GM23338 (cell line): ENCODE results near the gene PPP6R3. TPM values are rescaled to one million over a fixed set of nuclear protein-coding genes. Genes with fewer than 3 reads are reported as not detected.

Experiments used
- ATAC-seq: fragments of 200-7000 bp; cut with Tn5 transposase; 3 replicates; pipeline ENCODE4 v1.9.1; 2020
- DNase-seq: peaks from one replicate; pipeline ENCODE4 v3.0.0-alpha.2; 2015; ENCODE audit warnings: low spot score
- H2AFZ ChIP-seq: fragments of 200-600 bp; sonication (generic); 2 replicates; pipeline ENCODE4 v1.8.0; 2016; ENCODE audit warnings: antibody characterized with exemption, mild to moderate bottlenecking, moderate library complexity
- H3F3A ChIP-seq: fragments of 200-600 bp; sonication (generic); replicated peaks from 2 replicates; pipeline ENCODE4 v1.8.0; 2017; ENCODE audit warnings: antibody characterized with exemption, mixed run types, low read depth
- H3K27ac ChIP-seq: fragments of 200-600 bp; sonication (generic); 2 replicates; pipeline ENCODE4 v1.6.1; 2016; ENCODE audit warnings: low read depth
- H3K27me3 ChIP-seq: fragments of 200-600 bp; sonication (generic); 2 replicates; pipeline ENCODE4 v1.8.0; 2016; ENCODE audit warnings: mild to moderate bottlenecking, mixed run types, moderate library complexity; ENCODE audit not compliant: insufficient read depth
- H3K36me3 ChIP-seq: fragments of 200-600 bp; sonication (generic); 2 replicates; pipeline ENCODE4 v1.8.0; 2016; ENCODE audit warnings: mild to moderate bottlenecking; ENCODE audit not compliant: insufficient read depth
- H3K4me1 ChIP-seq: fragments of 200-600 bp; sonication (generic); 2 replicates; pipeline ENCODE4 v1.8.0; 2016; ENCODE audit warnings: mild to moderate bottlenecking, moderate library complexity; ENCODE audit not compliant: insufficient read depth
- H3K4me2 ChIP-seq: fragments of 200-600 bp; sonication (generic); 2 replicates; pipeline ENCODE4 v1.7.1; 2017; ENCODE audit warnings: mixed run types
- H3K4me3 ChIP-seq: fragments of 200-600 bp; sonication (generic); 2 replicates; pipeline ENCODE4 v1.6.1; 2016; ENCODE audit warnings: mixed run types
- H3K79me2 ChIP-seq: fragments of 200-600 bp; sonication (generic); replicated peaks from 2 replicates; pipeline ENCODE4 v1.8.0; 2017; ENCODE audit warnings: mild to moderate bottlenecking; ENCODE audit not compliant: insufficient read depth
- H3K9me2 ChIP-seq: fragments of 200-600 bp; sonication (generic); 2 replicates; pipeline ENCODE4 v1.8.0; 2017; ENCODE audit not compliant: insufficient read depth
- H4K20me1 ChIP-seq: fragments of 200-600 bp; sonication (generic); replicated peaks from 2 replicates; pipeline ENCODE4 v1.8.0; 2017; ENCODE audit warnings: mild to moderate bottlenecking; ENCODE audit not compliant: insufficient read depth
- H3K27ac Mint-ChIP-seq: 2 replicates; pipeline ENCODE4 v1.8.0; 2020; ENCODE audit warnings: inconsistent platforms, mild to moderate bottlenecking, moderate library complexity, mixed read lengths
- H3K27me3 Mint-ChIP-seq: 3 replicates; pipeline ENCODE4 v1.8.0; 2022; ENCODE audit warnings: low read depth, mild to moderate bottlenecking, moderate library complexity, mixed read lengths, inconsistent platforms; ENCODE audit not compliant: insufficient read depth, poor library complexity
- H3K36me3 Mint-ChIP-seq: 3 replicates; pipeline ENCODE4 v1.8.0; 2021; ENCODE audit warnings: low read depth, mild to moderate bottlenecking, inconsistent platforms, moderate library complexity, mixed read lengths
- H3K4me1 Mint-ChIP-seq: 3 replicates; pipeline ENCODE4 v1.8.0; 2020; ENCODE audit warnings: mild to moderate bottlenecking, inconsistent platforms, mixed read lengths
- H3K4me3 Mint-ChIP-seq: 3 replicates; pipeline ENCODE4 v1.8.0; 2021; ENCODE audit warnings: moderate library complexity, mild to moderate bottlenecking, inconsistent platforms, mixed read lengths
- H3K9me3 Mint-ChIP-seq: 3 replicates; pipeline ENCODE4 v1.8.0; 2020; ENCODE audit warnings: moderate library complexity, mild to moderate bottlenecking, inconsistent platforms, mixed read lengths
- CREB1 ChIP-seq: fragments of 250-450 bp; sonication (Bioruptor Pico); IDR thresholded peaks from 2 replicates; pipeline ENCODE4 v1.5.0; 2020; ENCODE audit warnings: low read depth, mild to moderate bottlenecking, moderate library complexity
- NANOG ChIP-seq: IDR thresholded peaks from 2 replicates; pipeline ENCODE4 v1.6.1; 2016; ENCODE audit warnings: antibody characterized with exemption, borderline replicate concordance
- STAT1 ChIP-seq: IDR thresholded peaks from one replicate; pipeline ENCODE4 v1.6.1; 2016; ENCODE audit warnings: antibody characterized with exemption; ENCODE audit not compliant: unreplicated experiment
- ZNF114 ChIP-seq: fragments of 250-450 bp; sonication (Bioruptor Pico); IDR thresholded peaks from 2 replicates; pipeline ENCODE4 v1.5.0; 2020; ENCODE audit warnings: mild to moderate bottlenecking, moderate library complexity
- polyA plus RNA-seq: library from polyadenylated mRNA; unstranded; fragments of >200 nt; fragmentation: Nextera tagmentation; extraction: Ambion mirVana; gene quantifications from 2 replicates; pipeline ENCODE4 v1.2.1, GENCODE V29; 2016
- total RNA-seq: library from RNA; depleted of rRNA; stranded (reverse); fragments of >200 nt; shearing (Covaris generic); gene quantifications from 2 replicates; pipeline ENCODE4 v1.2.3, GENCODE V29; 2014
- TF ChIP-seq, protein P1 (sequence below): IDR thresholded peaks from 2 replicates; pipeline ENCODE4 v1.6.1; 2016; ENCODE audit warnings: antibody characterized with exemption
- TF ChIP-seq, protein P2 (sequence below), 2 experiments: fragments of 200-600 bp in 1 of 2; sonication (generic) in 1 of 2; conservative IDR thresholded peaks; 2 replicates each; pipeline versions ENCODE4 v1.5.1 to v1.6.1; 2016 to 2017; ENCODE audit warnings: antibody characterized with exemption in 2 of 2, low read depth in 2 of 2, mild to moderate bottlenecking in 2 of 2, moderate library complexity in 1 of 2
- TF ChIP-seq, protein P3 (sequence below): IDR thresholded peaks from one replicate; pipeline ENCODE4 v1.6.1; 2018; ENCODE audit warnings: antibody characterized with exemption; ENCODE audit not compliant: unreplicated experiment

Gene PPP6R3
- total and polyA plus RNA-seq, 2 experiments from 2014 or later = 170 to 268 TPM

DNA sequence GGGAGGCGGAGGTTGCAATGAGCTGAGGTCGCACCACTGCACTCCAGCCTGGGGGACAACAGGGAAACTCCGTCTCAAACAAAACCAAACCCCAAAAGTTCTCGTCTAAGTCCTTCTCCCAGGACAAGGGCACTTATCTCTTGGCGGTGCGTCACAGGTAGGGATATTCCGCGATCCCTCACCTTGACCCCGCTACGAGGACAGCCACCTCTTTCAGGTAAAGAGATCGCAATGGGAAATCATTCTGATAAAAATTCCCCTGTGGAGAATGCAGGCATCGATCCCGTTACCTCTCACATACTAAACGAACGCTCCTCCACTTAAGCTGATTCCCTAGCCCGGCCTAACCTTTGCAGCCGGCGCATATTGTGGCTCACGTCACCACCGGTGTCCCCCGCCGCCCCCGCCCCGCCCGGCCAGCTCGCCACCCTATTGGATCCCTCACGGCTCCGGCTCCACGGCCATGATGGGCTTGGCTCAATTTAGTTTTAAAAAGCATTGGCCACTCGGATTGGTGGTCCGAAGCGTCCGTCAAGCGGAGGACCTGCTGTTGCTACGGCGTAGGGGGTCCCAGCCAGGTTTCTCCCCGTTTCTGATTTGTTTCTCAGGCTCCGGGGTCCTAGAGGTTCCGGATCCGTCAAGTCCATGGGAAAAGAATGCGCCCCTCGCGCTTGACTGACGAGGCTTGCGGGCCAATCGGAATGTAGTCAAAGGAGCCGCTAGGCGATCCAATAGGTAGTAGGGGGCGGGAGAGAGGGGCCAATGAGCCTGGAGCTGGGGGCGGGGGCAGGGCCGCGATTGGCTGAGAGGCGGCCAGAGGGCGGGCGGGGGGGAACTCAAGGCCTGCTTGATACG is 439 bp upstream of the PPP6R3 start:
- ATAC-seq = peak; percentile 85
- Histone ChIP-seq H2AFZ (peak overlapping the region; percentile 93; the same call in 1 of the 2 replicates), H3K4me3 (peak overlapping the region; percentile 66), H3K79me2 (peaks cover 41% of the 10 kb centered on the region), H3K9me2 (no peaks in the 10 kb centered on the region), H3K27me3 (no peaks in the 10 kb centered on the region), H3K4me2 (peak overlapping the region; percentile 84), H4K20me1 (peaks cover 36% of the 10 kb centered on the region), H3F3A (no peaks in the 10 kb centered on the region; the same call in 1 of the 2 replicates), H3K36me3 (no peaks in the 10 kb centered on the region), H3K27ac (peak overlapping the region; percentile 99), H3K4me1 (peaks cover 27% of the 10 kb centered on the region)
- H3K9me3 Mint-ChIP-seq = no peaks in the 10 kb centered on the region
- DNase-seq = peak; percentile 100
- H3K4me3 Mint-ChIP-seq = peak overlapping the region; percentile 82
- H3K36me3 Mint-ChIP-seq = peaks cover 4% of the 10 kb centered on the region; the same call in 2 of the 3 replicates
- peaks cover 22% of the 10 kb centered on the region for H3K27me3 Mint-ChIP-seq
- TF ChIP-seq STAT1 (no peak), CREB1 (peak; percentile 78)
- TF ChIP-seq, protein P1, sequence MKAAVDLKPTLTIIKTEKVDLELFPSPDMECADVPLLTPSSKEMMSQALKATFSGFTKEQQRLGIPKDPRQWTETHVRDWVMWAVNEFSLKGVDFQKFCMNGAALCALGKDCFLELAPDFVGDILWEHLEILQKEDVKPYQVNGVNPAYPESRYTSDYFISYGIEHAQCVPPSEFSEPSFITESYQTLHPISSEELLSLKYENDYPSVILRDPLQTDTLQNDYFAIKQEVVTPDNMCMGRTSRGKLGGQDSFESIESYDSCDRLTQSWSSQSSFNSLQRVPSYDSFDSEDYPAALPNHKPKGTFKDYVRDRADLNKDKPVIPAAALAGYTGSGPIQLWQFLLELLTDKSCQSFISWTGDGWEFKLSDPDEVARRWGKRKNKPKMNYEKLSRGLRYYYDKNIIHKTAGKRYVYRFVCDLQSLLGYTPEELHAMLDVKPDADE = 0 out of 2 replicates have a peak, but pooled peaks have one; percentile 36
- H3K4me1 Mint-ChIP-seq = peaks cover 21% of the 10 kb centered on the region
- H3K27ac Mint-ChIP-seq = peak overlapping the region; percentile 98

DNA sequence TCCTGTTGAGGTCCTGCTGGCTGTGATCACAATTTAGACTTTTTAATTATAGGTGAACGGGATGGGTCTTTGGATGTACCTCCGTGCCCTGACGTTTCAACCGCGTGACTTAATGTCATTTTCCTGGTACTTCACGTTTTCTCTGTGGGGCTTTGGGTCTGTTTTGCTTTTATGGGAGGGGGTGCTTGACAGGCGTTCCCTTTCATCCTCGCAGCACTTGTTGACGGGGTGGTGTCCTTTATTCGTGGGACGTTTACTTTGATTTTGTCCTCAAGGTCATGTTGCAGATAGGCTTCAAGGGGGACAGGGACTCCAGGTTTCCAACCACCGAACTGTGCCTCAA is 994 bp downstream of the PPP6R3 start:
- H3K4me1 Mint-ChIP-seq = peaks cover 25% of the 10 kb centered on the region
- H3K79me2 ChIP-seq = peaks cover 56% of the 10 kb centered on the region
- ATAC-seq (no peak), DNase-seq (no peak)
- H3K27ac ChIP-seq = no peak overlapping the region
- H3K9me3 Mint-ChIP-seq = no peaks in the 10 kb centered on the region
- H3K4me1 ChIP-seq = peaks cover 32% of the 10 kb centered on the region
- no peaks in the 10 kb centered on the region; the same call in 1 of the 2 replicates for H3F3A ChIP-seq
- H4K20me1 ChIP-seq = peaks cover 48% of the 10 kb centered on the region
- H3K4me3 ChIP-seq = peak overlapping the region; percentile 66
- no peak overlapping the region for H2AFZ ChIP-seq
- peaks cover 4% of the 10 kb centered on the region; the same call in 2 of the 3 replicates for H3K36me3 Mint-ChIP-seq
- H3K9me2 ChIP-seq = no peaks in the 10 kb centered on the region
- no peaks in the 10 kb centered on the region for H3K36me3 ChIP-seq
- H3K4me2 ChIP-seq = peak overlapping the region; percentile 84
- H3K27ac Mint-ChIP-seq = peak overlapping the region; percentile 87
- H3K27me3 ChIP-seq = no peaks in the 10 kb centered on the region
- H3K4me3 Mint-ChIP-seq = peak overlapping the region; percentile 92
- H3K27me3 Mint-ChIP-seq = peaks cover 16% of the 10 kb centered on the region
- TF ChIP-seq, protein P2, sequence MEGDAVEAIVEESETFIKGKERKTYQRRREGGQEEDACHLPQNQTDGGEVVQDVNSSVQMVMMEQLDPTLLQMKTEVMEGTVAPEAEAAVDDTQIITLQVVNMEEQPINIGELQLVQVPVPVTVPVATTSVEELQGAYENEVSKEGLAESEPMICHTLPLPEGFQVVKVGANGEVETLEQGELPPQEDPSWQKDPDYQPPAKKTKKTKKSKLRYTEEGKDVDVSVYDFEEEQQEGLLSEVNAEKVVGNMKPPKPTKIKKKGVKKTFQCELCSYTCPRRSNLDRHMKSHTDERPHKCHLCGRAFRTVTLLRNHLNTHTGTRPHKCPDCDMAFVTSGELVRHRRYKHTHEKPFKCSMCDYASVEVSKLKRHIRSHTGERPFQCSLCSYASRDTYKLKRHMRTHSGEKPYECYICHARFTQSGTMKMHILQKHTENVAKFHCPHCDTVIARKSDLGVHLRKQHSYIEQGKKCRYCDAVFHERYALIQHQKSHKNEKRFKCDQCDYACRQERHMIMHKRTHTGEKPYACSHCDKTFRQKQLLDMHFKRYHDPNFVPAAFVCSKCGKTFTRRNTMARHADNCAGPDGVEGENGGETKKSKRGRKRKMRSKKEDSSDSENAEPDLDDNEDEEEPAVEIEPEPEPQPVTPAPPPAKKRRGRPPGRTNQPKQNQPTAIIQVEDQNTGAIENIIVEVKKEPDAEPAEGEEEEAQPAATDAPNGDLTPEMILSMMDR (conservative IDR thresholded peaks at IDR 0.05; ENCODE audit: low read depth in 2 of 2) = no peak
- TF ChIP-seq, protein P1 = no peak
- no peak for TF ChIP-seq NANOG
- TF ChIP-seq, protein P3, sequence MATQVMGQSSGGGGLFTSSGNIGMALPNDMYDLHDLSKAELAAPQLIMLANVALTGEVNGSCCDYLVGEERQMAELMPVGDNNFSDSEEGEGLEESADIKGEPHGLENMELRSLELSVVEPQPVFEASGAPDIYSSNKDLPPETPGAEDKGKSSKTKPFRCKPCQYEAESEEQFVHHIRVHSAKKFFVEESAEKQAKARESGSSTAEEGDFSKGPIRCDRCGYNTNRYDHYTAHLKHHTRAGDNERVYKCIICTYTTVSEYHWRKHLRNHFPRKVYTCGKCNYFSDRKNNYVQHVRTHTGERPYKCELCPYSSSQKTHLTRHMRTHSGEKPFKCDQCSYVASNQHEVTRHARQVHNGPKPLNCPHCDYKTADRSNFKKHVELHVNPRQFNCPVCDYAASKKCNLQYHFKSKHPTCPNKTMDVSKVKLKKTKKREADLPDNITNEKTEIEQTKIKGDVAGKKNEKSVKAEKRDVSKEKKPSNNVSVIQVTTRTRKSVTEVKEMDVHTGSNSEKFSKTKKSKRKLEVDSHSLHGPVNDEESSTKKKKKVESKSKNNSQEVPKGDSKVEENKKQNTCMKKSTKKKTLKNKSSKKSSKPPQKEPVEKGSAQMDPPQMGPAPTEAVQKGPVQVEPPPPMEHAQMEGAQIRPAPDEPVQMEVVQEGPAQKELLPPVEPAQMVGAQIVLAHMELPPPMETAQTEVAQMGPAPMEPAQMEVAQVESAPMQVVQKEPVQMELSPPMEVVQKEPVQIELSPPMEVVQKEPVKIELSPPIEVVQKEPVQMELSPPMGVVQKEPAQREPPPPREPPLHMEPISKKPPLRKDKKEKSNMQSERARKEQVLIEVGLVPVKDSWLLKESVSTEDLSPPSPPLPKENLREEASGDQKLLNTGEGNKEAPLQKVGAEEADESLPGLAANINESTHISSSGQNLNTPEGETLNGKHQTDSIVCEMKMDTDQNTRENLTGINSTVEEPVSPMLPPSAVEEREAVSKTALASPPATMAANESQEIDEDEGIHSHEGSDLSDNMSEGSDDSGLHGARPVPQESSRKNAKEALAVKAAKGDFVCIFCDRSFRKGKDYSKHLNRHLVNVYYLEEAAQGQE = no peak
- TF ChIP-seq ZNF114 (CRISPR knock-in tag) = no peak
